OCI-M2 (cell line): ENCODE data around the gene FCRL5.
"Not testable (repeated sequence)": the region's sequence is repeated elsewhere in the genome, so short reads cannot be mapped to it uniquely, and the experiment has no call there.

Experiments used
- DNase-seq: peaks from one replicate; lab custom pipeline; 2025; ENCODE audit not compliant: unreplicated experiment; lab: John Stamatoyannopoulos, UW

Gene FCRL5

GRCh38 chr1:157551694-157552693 is at the start of gene FCRL5:
Gene FCRL5, minus strand, starts transcription at chr1:157552515. Its CDS starts 153 bp downstream, at chr1:157552362.
- DNase-seq: no peak

- no peak for DNase-seq
These were observed 47.9 kb upstream of the FCRL5 start for GRCh38 chr1:157600236-157600635.

- no peak for DNase-seq
These were observed 45.8 kb upstream of the FCRL5 start, which contains the start of gene FCRL4 for GRCh38 chr1:157597959-157598667. Gene FCRL4, minus strand, starts transcription at chr1:157598085. Its CDS starts 141 bp downstream, at chr1:157597944.

- no peak for DNase-seq
These were observed 44.1 kb upstream of the FCRL5 start for GRCh38 chr1:157596384-157596783.

- no peak for DNase-seq
These were observed 43.0 kb upstream of the FCRL5 start for GRCh38 chr1:157595356-157595755.

GRCh38 chr1:157585984-157586383 is 33.7 kb upstream of the FCRL5 start:
- DNase-seq: no peak

GRCh38 chr1:157584503-157584902 is 32.2 kb upstream of the FCRL5 start:
- DNase-seq: no peak

- DNase-seq: no peak
These were observed 28.5 kb upstream of the FCRL5 start for GRCh38 chr1:157580828-157581210.

GRCh38 chr1:157580179-157580827 is 28.0 kb upstream of the FCRL5 start:
- DNase-seq: no peak

- no peak for DNase-seq
These were observed 25.1 kb upstream of the FCRL5 start for GRCh38 chr1:157577420-157577819.

GRCh38 chr1:157575744-157576143 is 23.4 kb upstream of the FCRL5 start:
- DNase-seq: no peak

GRCh38 chr1:157574836-157575235 is 22.5 kb upstream of the FCRL5 start:
- DNase-seq: no peak

- no peak for DNase-seq
These were observed 14.4 kb upstream of the FCRL5 start for GRCh38 chr1:157566484-157567300.

- DNase-seq: no peak
These were observed 10.2 kb upstream of the FCRL5 start for GRCh38 chr1:157562515-157562914.

GRCh38 chr1:157558119-157558518 is 5.8 kb upstream of the FCRL5 start:
- no peak for DNase-seq

GRCh38 chr1:157548081-157548480 is 4.2 kb downstream of the FCRL5 start:
- DNase-seq: not testable (repeated sequence)

GRCh38 chr1:157542676-157543075 is 9.6 kb downstream of the FCRL5 start:
- no peak for DNase-seq

GRCh38 chr1:157540852-157541251 is 11.5 kb downstream of the FCRL5 start:
- no peak for DNase-seq

GRCh38 chr1:157540160-157540748 is 12.1 kb downstream of the FCRL5 start:
- no peak for DNase-seq

GRCh38 chr1:157539568-157539967 is 12.7 kb downstream of the FCRL5 start:
- no peak for DNase-seq
